Osteocyte (in vitro differentiated cells): ENCODE data around the gene MAN2A1. TPM values are rescaled to one million over a fixed set of nuclear protein-coding genes. Genes with fewer than 3 reads are reported as not detected.

ENCODE experiments used
- DNase-seq: peaks from one replicate; pipeline ENCODE4 v3.0.0; 2021; ENCODE audit warnings: mixed read lengths; ENCODE audit not compliant: unreplicated experiment; ENCODE audit errors: extremely low spot score
- H3K27ac Mint-ChIP-seq: one replicate; pipeline ENCODE4 v1.8.0; 2021; ENCODE audit warnings: mild to moderate bottlenecking, mixed read lengths; ENCODE audit not compliant: unreplicated experiment
- H3K27me3 Mint-ChIP-seq: one replicate; pipeline ENCODE4 v1.8.0; 2021; ENCODE audit warnings: mixed read lengths; ENCODE audit not compliant: unreplicated experiment
- H3K36me3 Mint-ChIP-seq: one replicate; pipeline ENCODE4 v1.8.0; 2021; ENCODE audit warnings: mixed read lengths; ENCODE audit not compliant: unreplicated experiment
- H3K4me1 Mint-ChIP-seq: one replicate; pipeline ENCODE4 v1.8.0; 2021; ENCODE audit warnings: mixed read lengths; ENCODE audit not compliant: unreplicated experiment
- H3K4me3 Mint-ChIP-seq: one replicate; pipeline ENCODE4 v1.8.0; 2021; ENCODE audit warnings: mild to moderate bottlenecking, moderate library complexity, mixed read lengths; ENCODE audit not compliant: unreplicated experiment
- H3K9me3 Mint-ChIP-seq: one replicate; pipeline ENCODE4 v1.8.0; 2021; ENCODE audit warnings: mixed read lengths; ENCODE audit not compliant: unreplicated experiment
- CTCF ChIP-seq: fragments of 200-600 bp; sonication (generic); IDR thresholded peaks from 2 replicates; pipeline ENCODE4 v1.5.0; 2021; ENCODE audit warnings: antibody characterized with exemption, mild to moderate bottlenecking, moderate library complexity
- total RNA-seq: library from RNA; stranded (reverse); gene quantifications from 2 replicates; pipeline ENCODE4 v1.2.1, GENCODE V29; 2021

MAN2A1 gene
- total RNA-seq, 1 donor from 2014 or later = 139 TPM

DNA sequence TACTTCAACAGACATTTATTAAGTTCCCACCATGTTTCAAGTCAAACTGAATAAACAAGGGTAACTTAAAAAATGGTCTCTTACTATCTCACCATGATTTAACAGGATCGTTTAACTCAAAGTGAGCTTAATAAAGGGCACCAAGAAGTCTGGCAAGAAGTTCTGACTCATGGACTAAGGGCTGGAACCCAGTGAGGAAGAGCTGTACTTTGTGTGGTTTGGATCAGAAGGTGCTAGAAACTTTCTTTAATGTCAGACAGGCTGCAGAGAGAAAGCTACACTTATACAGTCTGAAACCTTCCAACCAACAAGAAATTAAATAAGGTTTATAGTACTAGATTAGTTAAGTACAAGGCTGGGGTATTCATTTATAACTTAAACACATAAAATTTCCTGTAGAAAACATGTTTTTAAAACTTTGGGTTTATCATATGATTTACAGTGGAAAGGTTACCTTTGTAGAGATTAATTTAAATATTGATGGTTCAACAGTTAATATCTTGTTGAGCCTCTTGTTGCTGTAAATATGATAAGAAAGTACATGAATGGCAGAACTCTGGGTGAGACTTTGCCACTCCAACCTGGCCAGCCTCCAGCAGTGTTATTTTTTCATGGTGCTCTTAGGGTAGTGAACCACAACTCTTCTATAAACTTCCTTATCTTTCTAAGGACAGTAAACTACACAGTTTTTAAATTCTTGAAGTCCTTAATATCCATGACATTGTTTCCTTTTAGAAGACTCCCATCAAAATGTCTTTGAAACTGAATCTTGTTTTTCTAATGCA, 162.8 kb downstream of the MAN2A1 start:
- Mint-ChIP-seq H3K36me3 (peaks cover 77% of the 10 kb centered on the region), H3K9me3 (peaks cover 3% of the 10 kb centered on the region), H3K4me3 (no peak overlapping the region), H3K27me3 (no peaks in the 10 kb centered on the region), H3K27ac (no peak overlapping the region), H3K4me1 (peaks cover 4% of the 10 kb centered on the region)
- DNase-seq = no peak
- no peak for TF ChIP-seq CTCF

DNA sequence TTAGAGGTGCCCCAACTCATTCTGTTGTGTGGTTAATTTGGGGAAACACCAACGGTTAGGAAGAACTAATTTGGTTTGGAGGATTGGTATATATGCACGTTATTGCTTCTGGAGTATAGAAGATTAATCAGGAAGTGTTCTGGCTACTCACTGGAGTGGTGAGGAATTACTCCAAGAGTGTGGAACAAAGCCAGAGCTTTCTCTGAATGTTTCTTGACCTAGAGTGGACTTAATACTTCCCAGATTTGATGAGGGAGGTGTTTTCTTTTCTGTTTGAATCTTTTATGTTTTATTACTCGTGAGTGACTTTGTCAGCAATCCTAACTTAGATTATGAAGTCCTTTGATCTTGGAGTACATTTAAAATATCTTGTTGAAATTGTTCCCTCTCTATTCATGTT, 163.7 kb downstream of the MAN2A1 start:
- no peak for DNase-seq
- Mint-ChIP-seq H3K36me3 (peaks cover 72% of the 10 kb centered on the region), H3K4me1 (peaks cover 4% of the 10 kb centered on the region), H3K9me3 (peaks cover 3% of the 10 kb centered on the region), H3K4me3 (no peak overlapping the region), H3K27me3 (no peaks in the 10 kb centered on the region), H3K27ac (no peak overlapping the region)
- TF ChIP-seq CTCF = no peak

GRCh38 chr5:109855056-109855455, 165.3 kb downstream of the MAN2A1 start:
- Mint-ChIP-seq H3K9me3 (peaks cover 3% of the 10 kb centered on the region), H3K4me3 (no peak overlapping the region), H3K27me3 (no peaks in the 10 kb centered on the region), H3K36me3 (peaks cover 67% of the 10 kb centered on the region), H3K27ac (no peak overlapping the region), H3K4me1 (peaks cover 6% of the 10 kb centered on the region)
- no peak for DNase-seq
- no peak for TF ChIP-seq CTCF

DNA sequence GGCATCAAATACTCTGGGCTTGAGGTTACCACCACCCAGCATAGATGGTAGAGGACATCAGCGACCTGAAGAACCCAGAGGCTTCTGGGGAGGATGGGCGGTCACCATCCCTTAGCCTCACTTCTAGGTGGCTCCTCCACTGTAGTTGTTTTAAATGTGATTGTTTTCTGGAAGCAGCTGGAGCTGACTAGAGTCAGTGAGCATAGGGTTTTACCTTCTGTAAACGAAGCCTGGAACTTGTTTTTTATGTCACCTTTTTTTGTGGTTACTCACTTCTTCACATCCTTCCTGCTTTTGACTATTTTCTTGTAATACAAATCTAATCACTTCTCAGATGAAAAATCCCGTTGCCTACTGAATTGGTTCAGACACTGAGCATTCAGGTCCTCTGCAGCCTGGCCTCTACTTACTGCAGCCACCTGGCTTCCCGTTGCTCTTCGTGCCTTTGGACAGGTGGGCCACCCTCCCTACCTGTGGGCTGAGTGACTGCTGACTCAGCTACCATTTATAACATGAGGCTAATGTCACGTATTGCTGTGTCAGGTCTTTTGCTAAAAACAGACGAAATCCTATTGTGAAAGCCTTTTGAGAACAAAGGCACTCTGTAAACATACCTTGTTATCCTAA, 167.8 kb downstream of the MAN2A1 start:
- Mint-ChIP-seq H3K27ac (no peak overlapping the region), H3K4me1 (peaks cover 9% of the 10 kb centered on the region), H3K9me3 (no peaks in the 10 kb centered on the region)

More for the DNA sequence above, 167.8 kb downstream of the MAN2A1 start:
- no peak for DNase-seq
- no peaks in the 10 kb centered on the region for H3K27me3 Mint-ChIP-seq
- peaks cover 61% of the 10 kb centered on the region for H3K36me3 Mint-ChIP-seq
- TF ChIP-seq CTCF = no peak
- H3K4me3 Mint-ChIP-seq = no peak overlapping the region
